Dermis blood vessel endothelial cell (primary cell): ENCODE measurements around the gene PDPK1. TPM values are rescaled to one million over a fixed set of nuclear protein-coding genes. Genes with fewer than 3 reads are reported as not detected.
"Not testable (repeated sequence)": the region's sequence is repeated elsewhere in the genome, so short reads cannot be mapped to it uniquely, and the experiment has no call there.

Experiments
- DNase-seq: peaks from one replicate; pipeline ENCODE4 v3.0.0; 2010
- total RNA-seq: library from RNA; depleted of rRNA; stranded (reverse); fragments of >200 nt; gene quantifications from 2 replicates; pipeline ENCODE4 v1.2.3, GENCODE V29; 2014

The PDPK1 gene
- total RNA-seq, 1 donor from 2014 or later, result 17.9 TPM

DNA sequence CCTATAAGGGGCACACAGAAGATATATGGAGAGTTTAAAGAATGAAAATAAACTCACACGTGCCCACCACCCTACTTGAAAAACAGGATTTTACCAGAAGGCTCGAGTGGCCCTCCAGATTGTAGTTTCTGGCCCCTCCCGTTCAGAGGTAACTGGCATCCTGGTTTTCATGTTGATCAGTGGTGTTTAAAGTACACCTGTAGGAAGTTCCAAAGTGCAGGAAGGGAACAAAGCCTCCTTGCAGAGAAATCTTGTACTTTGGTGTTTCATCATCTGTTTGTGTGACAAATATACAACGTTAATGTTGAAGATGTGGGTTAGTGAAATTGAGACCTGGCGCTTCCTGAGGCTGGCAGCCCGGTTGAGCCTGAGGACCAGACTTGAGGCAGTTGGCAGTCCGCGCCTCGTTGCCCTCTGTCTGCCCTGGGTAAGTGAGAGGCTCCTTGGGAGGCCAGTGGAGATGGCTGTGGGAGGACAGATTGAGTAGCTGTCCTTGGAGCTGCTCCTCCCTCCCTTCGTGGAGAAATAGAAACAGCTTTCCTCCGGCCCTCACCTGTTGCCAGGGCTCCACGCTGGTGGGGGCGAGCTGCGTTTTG, 12.6 kb downstream of the PDPK1 start:
- DNase-seq, result not testable (repeated sequence)

DNA sequence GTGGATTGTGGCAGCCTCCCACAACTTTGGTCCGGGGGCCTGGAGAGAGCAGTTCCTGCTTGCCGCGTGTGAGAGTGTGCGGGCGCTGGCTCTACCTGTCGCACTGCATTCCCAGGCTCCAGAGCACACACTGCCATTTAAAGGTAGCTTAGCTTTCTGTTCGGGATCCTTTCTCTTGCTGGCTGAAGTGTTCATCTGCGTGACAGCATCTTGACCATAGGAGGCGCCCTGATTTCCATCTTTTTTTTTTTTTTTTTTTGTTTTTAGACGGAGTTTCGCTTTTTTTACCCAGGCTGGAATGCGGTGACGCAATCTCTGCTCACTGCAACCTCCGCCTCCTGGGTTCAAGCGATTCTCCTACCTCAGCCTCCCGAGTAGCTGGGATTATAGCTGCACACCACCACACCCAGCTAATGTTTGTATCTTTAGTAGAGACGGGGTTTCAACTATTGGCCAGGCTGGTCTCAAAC, 13.6 kb downstream of the PDPK1 start:
- not testable (repeated sequence) for DNase-seq

DNA sequence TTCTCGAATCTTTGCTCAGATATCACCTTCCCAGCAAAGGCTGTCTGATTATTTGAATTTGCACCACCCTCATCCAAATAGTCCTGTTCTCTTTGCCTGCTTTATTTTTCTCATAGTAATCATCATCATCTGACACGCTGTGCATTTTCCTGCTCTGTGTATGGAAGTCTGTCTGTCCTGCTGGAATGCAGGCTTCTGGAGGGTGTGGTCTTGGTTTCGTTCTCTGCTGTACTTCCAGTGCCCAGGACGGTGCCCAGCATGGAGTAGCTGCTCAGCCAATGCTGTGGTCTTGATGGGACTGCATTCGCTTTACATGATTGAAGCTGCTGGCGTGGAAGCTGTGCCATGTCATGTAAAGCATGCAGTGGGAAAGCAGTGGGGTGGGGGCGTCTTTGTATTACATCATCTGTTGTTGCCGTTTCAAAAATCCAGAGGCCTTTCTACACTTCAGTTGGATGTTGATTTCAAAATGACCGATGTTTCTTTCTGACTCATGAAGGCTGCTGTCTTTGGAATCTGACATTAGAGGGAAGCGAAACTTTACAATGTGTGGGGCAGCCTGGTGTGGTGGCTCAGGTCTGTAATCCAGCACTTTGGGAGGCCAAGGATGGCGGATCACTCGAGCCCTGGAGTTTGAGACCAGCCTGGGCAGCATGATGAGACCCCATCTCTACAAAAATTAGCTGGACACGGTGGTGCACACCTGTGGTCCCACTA, 17.0 kb downstream of the PDPK1 start:
- DNase-seq, result not testable (repeated sequence)

DNA sequence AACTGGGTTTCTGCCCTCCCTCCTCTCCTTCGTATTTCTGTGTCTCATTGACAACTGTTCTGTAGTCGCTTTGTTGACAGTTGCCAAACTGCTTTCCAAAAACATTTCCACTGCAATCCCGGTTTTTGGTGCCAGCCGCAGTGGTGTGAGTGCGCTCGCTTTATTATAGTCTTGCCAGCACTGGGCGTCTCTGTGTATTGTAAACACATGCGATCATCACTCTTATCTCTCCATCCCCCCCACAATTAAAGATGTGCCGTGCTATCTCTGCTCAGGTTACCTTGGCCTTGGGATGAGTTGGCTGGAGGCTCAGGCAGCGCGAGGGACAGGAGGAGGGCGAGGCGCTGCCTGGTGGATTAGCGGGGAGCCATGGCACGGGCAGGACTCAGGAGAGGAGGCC, 19.3 kb downstream of the PDPK1 start:
- not testable (repeated sequence) for DNase-seq

DNA sequence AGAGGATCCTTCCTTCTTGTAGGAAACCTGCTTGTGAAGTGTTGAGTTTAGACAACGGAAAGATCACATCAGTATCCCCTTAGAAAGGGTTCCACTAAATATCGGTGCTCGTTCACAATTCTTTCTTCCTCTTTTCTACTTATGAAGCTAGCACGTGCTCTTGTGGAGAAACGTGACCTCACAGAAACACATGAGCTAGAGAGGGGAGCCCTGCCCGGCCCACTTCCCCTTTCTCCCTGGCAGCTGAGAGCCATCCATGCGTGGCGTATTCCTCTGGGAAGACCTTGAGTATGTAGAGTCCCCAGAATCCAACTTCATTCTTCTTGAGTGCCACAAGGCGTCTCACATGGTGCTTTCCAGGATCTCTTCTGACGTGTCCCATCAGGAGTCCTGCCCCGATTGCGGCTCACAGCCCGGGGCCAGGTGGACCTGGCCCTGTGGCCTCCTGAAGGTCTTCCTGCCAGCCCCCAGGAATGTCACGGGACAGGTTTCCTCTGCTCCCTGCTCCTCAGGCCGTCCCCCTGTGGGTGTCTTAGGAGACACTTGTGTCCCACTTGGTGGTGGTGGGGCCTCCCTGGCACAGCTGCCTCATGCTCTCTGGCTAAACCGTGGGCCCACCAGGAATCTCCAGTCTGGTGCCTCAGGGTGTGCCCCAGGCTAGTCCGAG, 22.4 kb downstream of the PDPK1 start:
- DNase-seq, result not testable (repeated sequence)

DNA sequence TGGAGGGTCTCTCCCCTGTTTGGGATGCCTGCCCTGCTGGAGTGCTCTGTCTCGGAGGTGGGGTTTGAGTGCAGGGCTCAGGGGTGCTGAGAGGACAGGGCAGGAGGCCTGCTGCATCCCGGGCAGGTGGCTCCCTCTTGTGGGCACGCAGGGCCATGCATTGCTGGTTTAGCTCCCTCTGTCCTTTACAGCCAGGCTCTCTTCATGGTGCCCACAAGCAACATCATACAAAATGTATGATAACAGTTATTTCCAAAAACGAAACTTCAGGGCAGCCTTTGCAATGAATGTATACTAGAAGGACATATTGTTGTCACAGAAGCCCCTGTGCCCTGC, 22.9 kb downstream of the PDPK1 start:
- DNase-seq, result not testable (repeated sequence)

DNA sequence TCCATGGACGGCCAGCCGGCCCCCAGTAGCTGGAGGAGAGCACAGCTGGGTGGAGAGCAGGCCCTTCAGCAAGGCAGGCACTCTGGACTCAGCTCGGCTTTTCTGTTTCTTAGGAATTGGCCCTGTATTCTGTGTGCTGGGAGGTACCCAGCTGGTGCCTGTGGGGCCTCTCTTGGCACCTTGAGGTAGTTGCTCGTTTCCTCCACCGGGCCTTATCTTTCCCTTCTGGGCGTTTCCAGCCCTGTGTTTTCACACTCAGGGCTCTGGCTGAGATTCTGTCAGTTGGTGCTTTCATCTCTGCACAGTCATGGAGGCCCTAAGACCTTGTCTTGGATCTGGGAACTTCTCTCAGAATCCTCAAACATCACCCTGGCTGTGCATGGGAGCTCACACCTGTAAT, 29.7 kb downstream of the PDPK1 start:
- DNase-seq, result not testable (repeated sequence)

DNA sequence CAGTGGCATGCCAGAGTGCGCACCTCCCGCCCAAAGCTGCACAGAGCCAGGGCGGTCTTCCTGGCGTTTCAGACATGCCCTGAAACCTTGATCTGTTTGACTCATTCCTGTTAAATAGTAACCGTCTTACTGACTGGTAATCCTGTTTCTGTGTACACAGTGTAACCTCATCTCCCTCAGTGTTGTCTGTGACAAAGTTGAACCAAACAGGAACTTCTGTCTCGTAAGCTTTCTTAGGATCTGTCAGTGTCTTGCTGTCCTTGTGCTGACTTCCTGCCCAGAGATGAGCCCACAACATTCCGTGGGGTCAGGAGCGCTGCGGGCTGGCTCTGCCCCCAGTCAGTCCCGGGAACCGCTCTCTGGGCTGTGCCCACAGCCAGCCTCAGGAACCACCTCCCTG, 30.8 kb downstream of the PDPK1 start:
- not testable (repeated sequence) for DNase-seq

DNA sequence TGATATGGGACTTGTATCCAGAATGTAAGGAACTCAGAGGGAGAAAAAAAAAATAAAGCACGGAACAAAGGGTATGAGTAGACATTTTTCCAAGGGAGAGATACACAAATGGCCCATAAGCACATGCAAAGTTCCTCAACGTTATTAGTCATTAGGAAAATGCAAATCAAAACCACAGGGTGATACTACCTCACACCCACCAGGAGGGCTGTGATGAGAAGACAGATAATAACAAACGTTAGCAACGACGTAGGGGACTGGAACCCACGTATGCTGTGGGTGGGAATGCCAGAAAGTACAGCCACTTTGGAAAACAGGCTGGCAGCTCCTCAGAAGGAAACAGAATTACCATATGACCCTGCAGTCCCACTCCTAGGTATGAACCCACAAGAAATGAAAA, 34.9 kb downstream of the PDPK1 start:
- not testable (repeated sequence) for DNase-seq

DNA sequence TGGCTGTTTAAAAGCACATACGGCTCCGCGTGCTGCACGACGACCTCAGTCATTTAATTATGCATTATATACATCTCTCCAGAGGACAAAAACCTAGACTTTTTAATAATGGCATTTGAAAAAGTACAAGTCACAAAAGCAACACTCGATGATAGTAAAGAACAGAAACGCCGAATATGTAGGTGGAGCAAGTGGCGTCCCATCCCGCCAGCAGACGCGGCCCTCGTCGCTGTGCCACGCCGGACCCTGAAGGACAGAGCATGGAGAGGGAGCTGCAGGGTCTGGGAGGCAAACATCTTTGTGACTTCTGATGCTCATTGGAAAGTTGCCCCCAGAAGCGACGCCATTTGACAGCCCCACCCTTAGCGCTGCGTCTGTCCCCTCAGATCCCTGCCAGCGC, 38.0 kb downstream of the PDPK1 start:
- DNase-seq, result not testable (repeated sequence)

DNA sequence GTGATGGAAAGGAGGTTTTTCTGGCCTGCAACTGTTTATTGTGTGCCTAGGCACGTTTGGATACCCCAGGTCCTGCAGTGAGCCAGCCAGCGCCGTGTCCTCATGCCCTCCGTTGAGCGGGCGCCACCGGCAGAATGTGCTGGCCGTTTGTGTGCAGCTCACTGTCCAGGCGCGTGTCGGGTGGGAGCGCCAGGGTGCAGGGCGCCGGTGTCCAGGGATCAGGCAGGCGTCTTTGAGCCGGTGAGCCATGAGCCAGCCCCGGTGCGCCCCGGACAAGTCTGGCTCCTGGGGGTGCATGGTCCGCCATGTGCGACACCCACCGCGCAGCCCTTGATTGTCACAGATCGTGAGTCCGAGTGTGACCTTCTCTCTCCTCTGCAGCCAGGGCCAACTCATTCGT, 39.2 kb downstream of the PDPK1 start:
- DNase-seq, result not testable (repeated sequence)

DNA sequence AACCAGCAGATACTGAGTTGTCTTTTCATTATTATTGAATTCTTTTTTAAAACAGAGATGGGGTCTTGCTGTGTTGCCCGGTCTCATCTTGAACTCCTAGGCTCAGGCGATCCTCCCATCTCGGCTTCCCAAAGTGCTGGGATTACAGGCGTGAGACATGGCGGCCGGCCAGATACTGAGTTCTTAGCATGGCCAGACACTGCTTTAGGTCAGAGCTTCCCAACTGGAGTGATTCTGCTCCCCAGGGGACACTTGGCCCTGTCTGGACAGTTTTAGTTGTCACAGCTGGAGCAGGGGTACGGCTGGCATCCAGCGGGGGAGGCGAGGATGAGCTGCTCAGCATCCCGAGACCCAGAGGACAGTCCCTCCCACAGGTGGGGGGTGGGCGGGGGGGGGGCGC, 41.1 kb downstream of the PDPK1 start:
- not testable (repeated sequence) for DNase-seq

DNA sequence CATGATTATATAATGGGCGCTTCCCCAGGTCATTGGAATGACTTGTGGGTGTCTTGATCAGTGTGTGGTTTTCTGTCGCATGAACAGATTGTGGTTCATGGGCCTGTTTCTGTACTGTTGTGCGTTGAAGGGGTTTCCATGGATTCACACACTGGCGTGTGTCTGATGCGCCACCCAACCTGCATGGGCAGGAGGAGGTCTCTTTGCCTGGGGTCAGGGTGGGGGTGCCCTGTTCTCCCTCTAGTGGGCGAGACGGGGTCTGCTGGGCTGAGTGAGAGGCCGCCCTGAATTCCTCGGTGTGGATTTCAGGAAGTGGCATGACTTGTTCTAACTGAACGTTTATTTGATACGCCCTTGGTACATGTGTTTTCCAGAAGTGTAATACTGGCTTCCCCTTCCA, 42.3 kb downstream of the PDPK1 start:
- peak; percentile 33 for DNase-seq

DNA sequence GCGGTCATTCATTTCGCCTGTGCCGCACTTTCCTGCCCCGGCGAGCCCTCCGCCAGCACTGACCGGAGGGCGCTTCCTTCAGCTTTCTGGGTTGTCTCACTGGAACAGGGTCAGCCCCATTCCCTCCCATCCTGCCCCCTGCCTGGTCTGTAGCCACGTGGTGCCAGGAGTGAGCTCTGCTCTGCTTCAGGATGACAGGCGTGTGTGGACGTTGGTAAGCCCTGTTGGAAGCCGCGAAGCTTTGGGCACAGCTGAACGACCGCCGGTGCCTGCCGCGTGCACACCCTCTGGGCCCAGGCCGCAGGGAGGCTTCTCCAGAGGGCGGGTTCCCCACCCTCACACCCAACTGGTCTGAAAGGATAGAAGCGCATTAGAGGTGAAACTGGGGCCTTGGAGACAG, 43.0 kb downstream of the PDPK1 start:
- not testable (repeated sequence) for DNase-seq

DNA sequence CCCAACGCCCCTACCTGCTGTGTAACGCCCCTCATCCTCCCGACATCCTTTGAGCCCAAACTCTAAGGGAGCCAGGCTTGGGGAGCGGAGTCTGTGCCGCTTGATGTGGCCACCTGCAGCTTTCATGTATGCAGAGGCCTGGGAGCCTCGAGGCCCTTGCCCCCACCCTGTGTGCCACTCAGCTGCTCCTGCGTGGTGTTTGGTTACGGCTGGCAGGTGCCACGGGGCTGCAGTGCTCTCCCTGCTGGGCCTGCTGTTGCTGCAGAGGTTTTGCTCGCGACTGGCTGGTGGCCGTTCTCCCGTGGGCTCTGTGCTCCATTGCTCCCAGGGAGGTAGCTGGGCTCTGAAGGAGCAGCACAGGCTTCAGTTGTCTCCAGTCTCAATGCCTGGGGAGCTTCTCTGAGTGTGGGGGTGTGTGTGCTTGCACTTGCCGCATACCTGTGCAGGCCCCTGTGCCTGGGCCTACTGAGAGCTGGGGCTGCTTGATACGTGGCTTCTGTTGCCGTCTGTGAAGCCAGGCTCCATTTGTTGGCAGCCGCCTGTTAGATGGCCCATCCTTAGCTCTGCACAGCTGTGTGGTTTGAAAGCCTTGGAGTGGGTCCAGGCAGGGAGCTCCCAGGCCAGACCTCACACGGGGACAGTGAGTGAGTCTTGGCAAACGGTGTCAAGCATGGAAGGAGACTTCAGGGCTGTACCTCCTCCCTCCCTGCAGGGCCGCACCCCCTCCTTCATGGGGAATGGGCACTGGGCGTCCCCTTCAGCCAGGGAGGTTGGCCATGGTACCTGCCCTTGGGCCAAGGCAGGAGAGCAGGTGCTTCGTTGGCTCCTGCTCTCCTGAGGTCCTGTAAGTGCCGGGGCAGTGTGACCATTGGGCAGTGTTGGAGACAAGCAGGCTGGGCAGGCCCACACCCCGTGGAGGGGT, 47.2 kb downstream of the PDPK1 start:
- DNase-seq, result no peak

DNA sequence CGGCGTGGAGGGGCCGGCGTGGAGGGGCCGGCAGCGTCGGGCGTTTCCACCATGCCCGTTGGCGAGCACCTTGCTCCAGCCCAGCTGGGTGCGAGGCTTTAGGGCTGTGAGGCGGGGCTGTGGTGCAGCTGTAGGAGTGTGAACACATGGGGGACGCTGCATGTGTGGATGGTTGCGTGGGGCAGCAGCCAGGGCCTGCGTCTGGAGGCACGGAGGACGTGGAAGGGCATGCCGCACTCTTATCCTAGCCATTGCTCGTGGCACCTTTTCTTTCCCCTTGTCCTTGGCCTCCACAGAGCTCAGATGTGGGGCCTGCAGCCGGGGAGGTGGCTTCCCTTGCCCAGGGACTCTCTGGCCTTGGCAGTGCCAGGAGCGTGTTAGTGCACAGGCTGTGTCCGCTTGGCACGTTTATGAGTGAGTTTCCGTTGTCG, 47.8 kb downstream of the PDPK1 start:
- no peak for DNase-seq

DNA sequence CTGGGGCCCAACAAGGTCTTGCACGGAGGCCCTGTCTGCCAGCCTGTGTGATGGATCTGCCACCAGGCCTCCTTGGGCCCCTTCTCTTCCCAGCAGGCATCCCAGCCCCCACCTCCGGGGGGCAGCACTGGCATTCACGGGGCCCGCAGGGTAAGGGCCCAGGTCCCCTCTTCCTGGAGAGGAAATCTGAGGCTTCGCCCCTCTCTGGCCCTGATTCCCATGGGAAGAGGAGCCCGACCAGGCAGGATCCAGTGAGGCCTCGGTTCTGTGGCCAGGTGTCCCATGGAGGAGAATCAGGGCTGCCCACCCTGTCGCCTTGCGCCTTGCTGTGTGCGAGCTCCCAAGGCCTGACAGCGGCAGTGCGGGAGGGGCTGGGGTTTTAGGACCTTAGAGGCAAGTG, 48.4 kb downstream of the PDPK1 start:
- DNase-seq, result no peak

DNA sequence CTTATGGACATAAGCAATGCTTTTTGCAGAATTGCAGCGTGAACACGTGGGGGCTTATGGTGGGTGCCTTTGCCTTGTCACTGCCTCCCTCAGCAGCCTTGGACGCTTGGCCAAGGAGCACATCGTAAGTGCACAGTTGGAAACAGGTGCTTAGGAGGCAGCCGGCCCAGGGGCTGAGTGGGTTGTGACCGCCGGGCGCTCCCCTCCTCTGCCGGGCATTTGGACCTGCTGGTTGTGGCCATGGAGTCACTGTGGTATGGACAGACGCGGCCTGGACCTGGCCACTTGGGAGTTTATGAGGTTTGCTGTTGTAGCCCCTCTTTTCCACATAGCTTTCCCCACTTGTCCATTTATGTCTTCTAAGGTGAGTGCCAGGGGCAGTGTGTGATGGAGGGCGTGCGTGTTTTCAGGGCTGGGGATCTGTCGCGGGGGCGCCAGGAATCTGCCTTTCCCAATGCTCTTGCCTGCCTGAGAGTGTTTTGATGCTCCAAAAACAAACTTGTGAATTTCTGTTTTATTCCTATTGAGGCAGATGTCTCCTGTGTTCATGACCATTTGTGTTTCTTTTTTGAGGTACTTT, 49.2 kb downstream of the PDPK1 start:
- no peak for DNase-seq

DNA sequence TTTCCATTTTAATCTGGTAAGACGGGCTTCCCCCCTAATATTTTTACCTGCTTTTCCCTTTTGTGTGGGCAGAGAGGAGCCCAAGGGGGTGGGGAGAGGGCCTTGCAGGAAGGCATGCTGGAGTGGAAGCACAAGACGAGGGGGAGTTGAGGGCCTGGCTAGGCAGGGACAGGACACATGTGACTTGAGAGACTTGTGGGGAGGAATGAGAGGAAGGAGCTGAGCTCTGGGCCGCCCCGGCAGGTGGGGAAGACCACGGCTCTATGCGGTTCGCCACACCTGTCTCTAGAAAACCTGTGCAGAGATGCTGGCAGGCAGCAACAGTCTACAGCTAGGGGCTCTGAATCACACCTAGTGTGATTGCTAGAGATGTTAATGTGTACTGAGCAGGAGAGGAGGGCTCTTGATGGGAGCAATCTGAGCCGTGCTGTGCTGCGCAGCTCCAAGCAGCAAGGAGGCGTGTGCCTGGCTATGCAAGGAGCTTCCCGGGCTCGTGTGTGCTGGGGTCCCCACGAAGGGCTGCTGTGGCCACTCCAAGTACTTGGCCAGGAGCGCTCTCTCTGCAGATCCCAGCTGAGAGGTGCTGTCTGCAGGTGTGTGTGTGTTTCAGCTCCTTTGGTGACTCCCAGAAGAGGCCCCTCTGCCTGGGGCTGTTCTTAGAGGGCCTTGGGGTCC, 50.2 kb downstream of the PDPK1 start:
- DNase-seq, result no peak

DNA sequence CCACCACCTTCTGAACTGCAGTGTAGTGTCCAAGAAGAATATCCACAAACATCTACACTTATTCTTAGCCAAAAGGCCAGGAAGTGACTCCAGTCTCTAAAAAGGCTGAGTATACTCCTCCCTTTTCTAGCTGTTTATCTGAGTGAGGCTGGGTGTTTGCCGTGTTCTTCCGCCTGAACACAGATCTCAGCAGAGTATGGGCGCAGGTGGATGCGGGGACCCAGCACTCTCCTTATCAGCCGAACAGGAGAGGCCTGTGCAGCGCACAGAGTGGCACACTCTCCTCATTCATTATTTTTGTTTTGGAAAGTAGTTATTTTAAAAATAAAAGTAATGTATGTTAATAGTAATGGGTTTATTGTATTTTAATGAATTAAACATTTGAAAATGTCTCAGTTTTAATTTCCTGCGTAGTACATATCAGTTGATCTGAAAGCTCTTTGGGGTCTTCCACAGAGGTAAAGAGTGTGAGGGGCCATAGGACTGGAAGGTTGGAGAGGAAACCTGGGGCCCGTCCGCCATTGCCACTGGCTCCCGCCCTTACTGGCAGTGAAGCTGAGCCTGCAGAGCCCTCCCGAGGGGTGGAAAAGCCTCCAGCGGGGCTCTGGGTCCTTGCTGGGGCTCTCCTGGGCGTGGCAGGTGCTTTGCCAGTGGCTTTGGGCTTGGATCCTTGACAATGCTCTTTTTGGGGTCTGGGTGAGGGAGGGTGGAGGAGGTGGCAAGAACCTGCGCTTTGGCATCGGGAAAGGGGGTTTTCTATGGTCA, 53.8 kb downstream of the PDPK1 start:
- DNase-seq, result no peak

DNA sequence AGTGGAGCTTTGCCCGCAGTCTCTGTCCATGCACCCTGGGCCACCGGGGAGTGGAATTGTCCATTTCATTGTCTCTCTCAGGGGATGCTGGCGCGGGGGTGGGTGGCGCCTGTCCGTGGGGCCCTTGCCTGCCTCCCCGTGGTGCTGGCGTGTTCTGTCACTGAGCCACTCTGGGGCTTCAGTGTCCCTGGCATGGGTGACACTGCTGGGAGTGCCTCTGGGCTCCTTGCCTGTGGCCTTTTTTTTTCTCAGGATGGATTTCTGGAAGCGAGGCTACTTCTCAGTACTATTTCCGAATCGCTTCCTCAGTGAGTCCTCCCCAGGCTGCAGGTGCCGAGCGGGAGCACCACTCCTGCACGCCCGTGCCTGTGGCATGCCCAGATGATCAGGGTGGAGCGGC, 55.0 kb downstream of the PDPK1 start:
- DNase-seq, result no peak
